HG02943 (cell line): ENCODE results near the gene DNAJB8.

ENCODE experiments used
- ATAC-seq: cut with Tn5 transposase; IDR thresholded peaks from one replicate; pipeline ENCODE4 v1.9.1; 2021; ENCODE audit warnings: mild to moderate bottlenecking, low read depth, moderate library complexity; ENCODE audit not compliant: unreplicated experiment

The DNAJB8 gene

GRCh38 chr3:128466840-128467541 lies at the start of gene DNAJB8:
Gene DNAJB8, minus strand, starts transcription at chr3:128466890. Its CDS starts 3,645 bp downstream, at chr3:128463245.
- no peak for ATAC-seq

- no peak for ATAC-seq
Measured at GRCh38 chr3:128515967-128516366, 49.3 kb upstream of the DNAJB8 start.

GRCh38 chr3:128508852-128509251 lies 42.2 kb upstream of the DNAJB8 start:
- no peak for ATAC-seq

DNA sequence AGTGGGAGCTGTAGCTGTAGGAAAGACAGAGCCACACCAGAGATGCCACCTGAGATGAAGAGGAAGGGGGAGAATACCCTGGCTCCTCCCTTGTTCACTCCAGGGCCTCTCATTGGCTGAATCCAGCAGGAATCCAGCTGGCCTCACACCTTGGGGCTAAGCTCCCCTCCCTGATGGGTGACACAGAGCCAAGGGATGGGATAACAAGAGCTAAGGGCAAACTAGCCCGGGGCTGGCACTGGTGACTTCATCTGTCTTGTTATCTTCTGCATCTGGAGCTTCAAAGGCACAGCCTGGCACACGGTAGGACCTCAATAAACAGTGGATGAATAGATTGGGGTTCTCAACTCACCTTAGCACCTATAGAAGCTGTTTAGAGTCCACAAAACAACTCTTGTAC lies 40.1 kb upstream of the DNAJB8 start:
- ATAC-seq: no peak

GRCh38 chr3:128505771-128506170 lies 39.1 kb upstream of the DNAJB8 start:
- ATAC-seq: no peak

GRCh38 chr3:128504963-128505730 lies 38.5 kb upstream of the DNAJB8 start:
- ATAC-seq: no peak

- ATAC-seq: no peak
Measured at GRCh38 chr3:128504533-128504915, 37.8 kb upstream of the DNAJB8 start.

DNA sequence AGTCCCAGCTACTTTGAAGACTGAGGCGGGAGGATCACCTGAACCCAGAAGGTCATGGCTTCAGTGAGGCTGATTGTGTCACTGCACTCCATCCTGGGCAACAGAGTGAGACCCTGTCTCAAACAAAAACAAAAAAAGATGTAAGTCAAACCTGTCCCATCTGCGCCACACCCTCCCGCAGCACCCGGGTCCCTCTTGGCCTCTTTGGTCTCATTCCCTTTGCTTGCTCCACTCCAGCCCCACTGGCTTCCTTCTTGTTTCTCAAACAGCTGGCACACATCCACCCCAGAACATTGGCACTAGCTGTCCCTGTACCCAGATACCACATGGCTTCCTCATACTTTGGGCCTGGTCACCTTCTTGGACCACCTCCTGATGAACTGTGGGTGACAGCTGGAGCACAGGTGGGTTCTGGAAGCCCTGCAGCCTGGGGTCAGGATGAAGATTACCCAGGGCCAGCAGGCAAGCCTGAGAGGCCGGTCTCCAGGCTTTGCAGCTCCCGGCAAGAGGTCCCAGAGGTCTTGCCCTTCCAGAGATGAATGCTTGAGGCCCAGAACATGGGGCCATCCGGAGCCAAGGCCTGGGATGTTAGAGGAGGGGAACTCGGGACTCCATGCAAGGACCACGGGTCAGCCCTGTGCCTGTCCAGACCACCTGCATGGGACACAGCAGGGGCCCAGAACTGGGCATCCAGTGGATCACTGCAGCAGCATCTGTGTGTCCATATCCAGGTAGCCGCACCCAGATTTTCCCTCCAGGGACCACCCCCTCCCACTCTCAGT lies 37.3 kb upstream of the DNAJB8 start:
- no peak for ATAC-seq

DNA sequence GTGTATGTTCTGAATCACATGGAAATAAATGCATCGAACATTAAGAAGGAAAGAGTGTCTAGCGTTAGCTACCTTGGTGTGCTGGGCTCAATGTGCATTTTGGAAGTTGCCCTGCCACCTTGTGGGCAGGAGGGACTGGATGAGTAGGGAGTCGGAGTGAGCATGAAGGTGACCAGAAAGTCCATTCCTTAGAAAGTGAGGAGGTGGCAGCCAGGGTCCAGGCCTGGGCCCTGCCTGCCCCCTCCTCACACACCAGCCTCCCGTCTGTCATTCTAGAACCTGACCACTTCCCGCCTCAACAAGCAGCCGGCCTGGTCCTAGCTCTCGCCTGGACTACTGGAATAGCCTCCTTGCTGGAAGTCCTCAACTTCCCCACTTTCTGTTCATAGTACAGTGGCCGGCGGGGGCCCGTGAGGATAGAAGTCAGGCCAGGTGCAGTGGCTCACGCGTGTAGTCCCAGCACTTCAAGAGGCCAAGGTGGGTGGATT lies 36.5 kb upstream of the DNAJB8 start:
- ATAC-seq: no peak

- no peak for ATAC-seq
Measured at GRCh38 chr3:128502712-128503111, 36.0 kb upstream of the DNAJB8 start.

GRCh38 chr3:128501431-128501830 lies 34.7 kb upstream of the DNAJB8 start:
- ATAC-seq: no peak

DNA sequence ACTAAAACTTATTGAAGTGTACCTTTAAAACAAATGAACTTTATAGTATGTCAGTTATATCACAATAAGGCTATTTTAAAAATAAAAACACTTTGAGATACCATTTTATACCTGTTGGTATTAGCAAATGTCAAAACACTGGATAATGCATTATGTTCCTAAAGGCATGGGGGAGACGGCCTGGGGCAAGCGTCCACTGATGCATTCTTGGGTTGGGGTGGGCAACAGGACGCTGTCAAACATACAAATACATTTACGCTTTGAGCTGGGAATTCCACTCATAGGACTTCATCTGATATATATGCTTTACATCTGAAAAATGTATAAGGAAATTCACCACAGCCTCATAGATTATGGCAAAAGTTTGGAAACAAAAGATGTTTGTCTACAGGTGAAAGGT lies 33.9 kb upstream of the DNAJB8 start:
- ATAC-seq: no peak

- no peak for ATAC-seq
Measured at GRCh38 chr3:128499724-128500275, 33.1 kb upstream of the DNAJB8 start.

GRCh38 chr3:128498901-128499530 lies 32.3 kb upstream of the DNAJB8 start:
- ATAC-seq: no peak

DNA sequence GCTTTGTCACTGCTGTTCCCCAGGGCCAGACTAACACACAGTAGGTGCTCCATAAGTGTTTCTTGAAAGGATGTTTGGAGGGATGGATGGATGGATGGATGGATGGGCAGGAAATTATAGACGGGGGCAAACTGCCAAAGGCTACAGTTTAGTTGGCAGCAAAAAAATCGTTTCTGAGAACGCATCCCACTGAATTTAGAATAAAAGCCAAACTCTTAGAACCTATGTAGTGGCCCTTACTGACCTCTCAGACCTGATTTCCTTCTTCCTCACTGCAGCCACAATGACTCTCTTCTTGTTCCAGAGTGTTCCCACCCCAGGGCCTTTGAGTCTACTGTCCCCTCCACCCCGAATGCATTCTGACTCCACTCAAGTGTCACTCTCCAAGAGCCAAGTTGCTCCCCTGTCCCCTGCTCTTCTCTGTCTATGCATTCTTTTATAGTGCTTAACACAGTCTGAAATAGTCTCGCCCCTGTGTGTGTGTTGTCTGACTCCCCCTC lies 31.5 kb upstream of the DNAJB8 start:
- no peak for ATAC-seq

DNA sequence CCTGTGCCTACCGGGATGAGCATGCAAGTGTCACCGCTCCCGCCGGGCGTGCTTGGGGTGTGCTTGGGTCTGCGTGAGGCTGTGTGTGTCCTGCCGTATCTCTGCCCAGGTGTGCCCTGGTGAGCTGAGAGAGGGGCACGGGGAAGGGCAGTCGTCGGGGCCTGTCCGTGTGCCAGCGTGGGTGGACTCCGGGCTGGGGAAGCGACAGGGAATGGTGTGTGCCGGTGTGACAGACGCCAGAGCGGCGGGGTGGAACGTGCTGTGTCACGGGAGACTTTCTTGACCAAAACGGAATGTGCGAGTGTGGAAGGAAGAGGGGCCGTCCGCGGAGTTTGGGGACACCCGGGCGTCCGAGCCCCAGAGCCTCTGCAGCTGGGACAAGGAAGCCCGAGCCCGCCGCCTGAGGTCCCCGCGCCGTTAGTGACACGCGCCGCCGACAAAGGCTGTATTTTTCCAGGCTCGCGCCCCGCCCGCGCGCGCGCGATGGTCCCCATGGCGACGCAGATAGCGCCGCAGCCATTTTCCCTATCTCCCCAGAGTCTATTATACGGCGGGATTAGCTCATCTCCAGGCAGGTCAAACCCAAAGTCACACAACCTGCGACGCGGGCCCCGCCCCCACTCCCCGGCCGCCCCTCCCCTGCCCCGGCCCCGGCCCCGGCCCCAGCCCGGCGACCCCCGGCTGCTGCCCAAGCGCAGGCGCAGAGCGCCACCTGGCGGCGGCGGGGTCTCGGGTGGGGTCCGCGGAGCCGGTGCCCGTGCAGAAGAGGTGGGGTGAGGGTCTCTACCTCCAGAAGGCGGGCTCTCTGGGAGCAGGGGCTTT lies 30.8 kb upstream of the DNAJB8 start:
- ATAC-seq: no peak

DNA sequence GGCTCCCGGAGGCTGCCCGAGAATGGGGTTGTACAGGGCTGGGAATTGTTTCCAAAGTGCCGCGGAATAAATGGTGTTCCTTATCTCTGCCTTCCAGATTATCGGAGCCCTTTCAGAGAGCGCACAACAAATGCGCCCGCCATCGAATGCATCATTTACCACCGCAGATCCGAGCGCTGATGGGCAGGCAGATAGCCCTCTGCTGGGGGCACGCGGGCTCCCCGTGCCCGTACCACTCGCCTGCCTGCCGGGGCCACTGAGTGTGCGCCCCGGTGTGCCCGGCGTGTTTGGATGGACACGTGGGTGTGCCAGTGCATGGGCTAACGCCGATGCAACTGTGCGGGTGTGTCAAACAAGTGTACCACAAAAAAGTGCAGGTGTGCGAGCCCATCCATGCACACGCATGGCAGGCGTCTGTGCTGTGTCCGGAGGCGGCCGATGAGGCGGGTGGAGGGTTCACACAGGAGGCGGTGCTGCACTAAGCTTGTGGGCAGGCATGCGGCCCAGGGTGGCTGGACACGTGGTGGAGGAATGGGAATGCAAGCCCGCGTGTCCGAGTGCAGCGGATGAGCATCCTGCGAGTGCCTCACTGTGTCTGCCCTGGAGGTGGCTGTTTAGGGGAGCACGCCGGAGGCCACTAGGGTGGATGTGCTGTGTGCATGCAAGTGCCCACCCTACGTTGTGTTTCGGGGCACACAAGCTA lies 30.1 kb upstream of the DNAJB8 start:
- no peak for ATAC-seq

- no peak for ATAC-seq
Measured at GRCh38 chr3:128496019-128496601, 29.4 kb upstream of the DNAJB8 start.
